NCI-H1092 treated with DMSO at 0.1 percent for 48 hours (cell line): ENCODE measurements around the gene AKR7A2.

Source experiments
- DNase-seq: peaks from one replicate; lab custom pipeline; 2025; lab: John Stamatoyannopoulos, UW

The AKR7A2 gene

GRCh38 chr1:19311931-19312781 is at the start of gene AKR7A2, which contains the start of gene SLC66A1:
AKR7A2 (minus strand) TSS chr1:19312144; CDS start chr1:19312124, 20 bp downstream.
SLC66A1 (plus strand) TSS chr1:19312326; CDS start chr1:19317678, 5,352 bp downstream.
- peak; percentile 92 for DNase-seq

DNA sequence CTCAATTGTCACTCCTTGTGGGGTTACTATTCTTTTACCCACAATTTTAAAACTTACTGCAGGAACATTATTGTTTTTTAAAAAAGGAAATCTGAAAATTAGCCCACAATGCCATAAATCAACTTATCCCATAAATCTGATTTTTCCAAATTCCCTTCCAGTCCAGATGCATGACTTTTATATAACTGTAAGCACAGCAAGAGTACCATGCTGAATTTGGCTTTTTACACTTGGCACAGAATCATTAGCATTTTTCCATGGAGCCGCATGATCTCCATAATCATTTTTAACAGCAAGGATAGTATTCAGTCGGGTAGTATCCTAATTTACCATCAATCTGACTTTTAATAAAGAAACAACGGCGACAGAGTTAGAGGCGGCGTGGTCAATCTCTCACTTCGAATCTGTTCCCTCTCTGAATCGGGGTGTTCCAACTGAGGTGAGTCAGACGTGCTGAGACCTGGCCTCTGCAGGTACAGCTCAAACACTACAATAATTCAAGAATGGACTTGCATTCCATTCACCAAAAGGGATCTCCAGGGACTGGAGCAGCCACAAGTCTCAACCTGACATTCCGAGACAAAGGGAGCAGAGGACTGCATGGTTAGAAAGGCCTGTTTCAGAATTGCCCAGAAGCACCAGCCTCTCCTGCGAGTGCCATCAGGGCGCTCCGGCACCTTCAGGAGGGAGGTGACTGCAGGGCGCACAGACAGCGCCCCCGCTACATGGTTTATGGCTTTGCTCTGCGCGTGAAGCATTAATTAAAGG is 49.1 kb upstream of the AKR7A2 start:
- no peak for DNase-seq

DNA sequence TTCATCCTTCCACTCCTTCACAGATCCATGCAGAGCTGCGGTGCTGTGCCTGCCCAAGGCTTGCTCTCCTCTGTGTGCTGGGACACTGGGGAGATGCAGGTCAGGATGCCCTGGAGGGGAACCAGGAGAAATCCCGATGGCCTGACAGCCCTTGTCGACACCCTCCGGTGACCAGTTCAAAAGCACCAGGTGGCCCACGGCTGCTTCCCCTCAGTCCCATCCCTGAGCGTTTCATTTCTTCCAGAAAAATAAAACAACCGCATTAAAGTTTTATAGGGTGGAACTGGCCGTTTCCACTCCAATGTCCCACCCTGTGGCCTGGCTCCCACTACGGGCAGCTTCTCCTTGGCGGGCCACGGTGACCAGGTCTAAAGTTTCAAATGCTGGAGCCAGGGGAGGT is 48.5 kb upstream of the AKR7A2 start:
- DNase-seq, result no peak

GRCh38 chr1:19360016-19360415 is 48.1 kb upstream of the AKR7A2 start:
- DNase-seq, result peak; percentile 68

- DNase-seq, result peak; percentile 76
Measured at GRCh38 chr1:19359357-19359756, 47.4 kb upstream of the AKR7A2 start.

GRCh38 chr1:19358710-19359109 is 46.8 kb upstream of the AKR7A2 start:
- DNase-seq, result no peak

GRCh38 chr1:19357299-19357986 is 45.5 kb upstream of the AKR7A2 start:
- DNase-seq, result no peak

- peak; percentile 97 for DNase-seq
Measured at GRCh38 chr1:19356266-19356665, 44.3 kb upstream of the AKR7A2 start.

- peak; percentile 100 for DNase-seq
Measured at GRCh38 chr1:19354531-19354981, 42.6 kb upstream of the AKR7A2 start.

GRCh38 chr1:19353596-19353995 is 41.7 kb upstream of the AKR7A2 start:
- DNase-seq, result peak; percentile 70

GRCh38 chr1:19352839-19353238 is 40.9 kb upstream of the AKR7A2 start:
- DNase-seq, result no peak

- DNase-seq, result no peak
Measured at GRCh38 chr1:19351873-19352272, 39.9 kb upstream of the AKR7A2 start.

DNA sequence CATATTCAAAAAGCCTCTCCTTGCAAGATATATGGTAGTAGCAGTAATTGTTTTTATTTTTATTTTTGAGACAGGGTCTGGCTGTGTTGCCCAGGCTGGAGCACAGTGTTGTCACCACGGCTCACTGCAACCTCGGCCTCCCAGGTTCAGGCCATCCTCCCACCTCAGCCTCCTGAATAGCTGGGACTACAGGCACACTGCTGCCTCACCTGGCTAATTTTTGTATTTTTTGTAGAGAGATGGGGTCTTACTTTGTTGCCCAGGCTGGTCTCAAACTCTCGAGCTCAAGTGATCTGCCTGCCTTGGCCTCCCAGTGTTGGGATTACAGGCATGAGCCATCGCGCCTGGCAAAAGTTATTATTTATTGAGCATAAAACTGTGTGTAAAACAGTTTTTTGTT is 38.6 kb upstream of the AKR7A2 start:
- DNase-seq, result no peak

DNA sequence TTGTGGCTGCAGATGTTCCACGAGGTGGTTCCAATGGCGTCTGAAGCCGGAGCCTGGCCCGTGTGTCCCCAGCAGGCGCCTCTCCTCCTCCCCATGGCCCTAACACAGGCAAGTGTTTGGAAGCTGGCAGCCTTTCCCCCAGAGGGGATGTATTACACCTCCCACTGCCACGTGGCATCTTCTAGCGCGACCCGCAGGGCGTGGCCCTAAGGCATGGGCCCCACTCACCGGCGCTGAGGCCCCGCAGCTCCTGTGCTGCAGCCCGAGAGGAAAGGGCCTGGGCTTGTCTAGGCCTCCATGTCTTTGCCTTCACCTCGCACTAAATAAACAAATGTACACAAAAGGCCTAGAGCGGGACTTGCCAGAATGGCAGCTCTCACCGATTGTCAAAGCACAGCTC is 38.1 kb upstream of the AKR7A2 start:
- DNase-seq, result no peak

DNA sequence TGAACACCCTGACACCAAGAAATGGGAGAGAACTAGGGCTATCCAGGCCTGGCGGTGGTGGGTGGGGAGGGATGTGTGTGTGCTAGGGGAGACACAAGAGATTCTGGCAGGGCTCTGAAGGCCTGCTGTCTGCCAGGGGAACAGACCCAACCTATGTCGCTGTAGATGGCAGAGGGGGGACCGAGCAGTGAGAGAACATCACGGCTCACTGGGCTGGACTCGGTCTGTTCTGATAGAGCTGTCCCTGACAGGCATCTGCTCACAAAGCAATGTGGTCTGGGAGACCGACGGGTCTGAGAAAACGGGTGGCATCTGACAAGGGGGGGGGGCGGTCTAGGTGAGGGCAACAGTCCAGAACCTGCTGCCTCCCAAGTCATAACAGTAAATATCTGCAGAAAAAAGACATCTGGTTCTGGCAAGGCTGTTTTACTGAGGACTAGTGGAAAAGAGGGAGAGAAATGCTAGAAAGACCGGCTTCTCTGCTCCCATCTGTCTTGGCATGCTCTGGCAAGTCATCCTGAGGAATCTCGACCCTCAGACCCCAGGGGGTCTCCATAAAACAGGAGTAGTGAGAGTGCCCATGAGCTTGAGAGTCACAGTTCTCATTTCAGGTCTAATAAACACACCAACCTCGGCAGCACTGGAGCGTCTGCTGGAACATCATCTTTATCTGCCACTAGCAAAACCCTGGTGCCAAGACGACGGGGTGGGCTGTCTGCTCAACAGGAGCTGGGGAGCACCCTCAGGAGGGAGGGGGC is 36.7 kb upstream of the AKR7A2 start:
- no peak for DNase-seq

GRCh38 chr1:19347533-19348172 is 35.7 kb upstream of the AKR7A2 start:
- DNase-seq, result no peak

DNA sequence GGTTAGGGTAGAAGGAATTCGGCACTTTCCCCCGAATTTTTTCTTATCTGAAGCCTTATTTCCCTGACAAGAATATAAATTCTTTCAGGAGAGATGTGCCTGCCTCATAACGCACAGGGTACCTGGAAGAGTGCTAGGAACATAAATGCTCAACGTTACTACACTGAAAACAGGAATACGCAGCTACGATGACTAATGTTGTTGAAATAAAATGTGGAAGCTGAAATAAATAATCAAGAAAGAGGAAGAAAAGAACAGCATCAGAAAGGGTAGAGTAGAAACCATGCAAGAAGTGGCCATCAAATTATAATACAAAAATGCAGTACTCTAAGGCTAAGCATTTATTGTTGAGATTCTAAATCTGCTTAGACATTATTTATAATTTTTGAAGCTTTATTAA is 34.1 kb upstream of the AKR7A2 start:
- DNase-seq, result no peak

DNA sequence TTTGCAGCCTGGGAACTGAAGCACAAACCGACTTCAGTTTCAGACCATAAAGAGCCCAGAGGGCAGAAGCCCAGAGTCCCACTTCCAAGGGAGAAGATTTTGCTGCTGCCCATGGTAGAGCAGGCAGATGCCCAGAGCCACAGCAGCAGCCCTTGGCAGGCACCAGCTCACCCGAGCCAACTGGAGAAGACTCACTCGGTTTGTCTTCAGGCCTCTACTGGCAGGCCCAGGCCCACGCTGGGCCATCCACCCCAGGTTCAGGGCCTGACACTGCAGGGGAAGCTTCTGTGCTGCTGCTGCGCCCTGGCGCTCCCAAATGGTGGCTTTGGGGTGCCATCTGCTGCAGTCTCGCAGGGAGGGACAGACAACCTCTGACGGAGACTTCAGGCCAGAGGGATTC is 33.4 kb upstream of the AKR7A2 start:
- DNase-seq, result no peak

DNA sequence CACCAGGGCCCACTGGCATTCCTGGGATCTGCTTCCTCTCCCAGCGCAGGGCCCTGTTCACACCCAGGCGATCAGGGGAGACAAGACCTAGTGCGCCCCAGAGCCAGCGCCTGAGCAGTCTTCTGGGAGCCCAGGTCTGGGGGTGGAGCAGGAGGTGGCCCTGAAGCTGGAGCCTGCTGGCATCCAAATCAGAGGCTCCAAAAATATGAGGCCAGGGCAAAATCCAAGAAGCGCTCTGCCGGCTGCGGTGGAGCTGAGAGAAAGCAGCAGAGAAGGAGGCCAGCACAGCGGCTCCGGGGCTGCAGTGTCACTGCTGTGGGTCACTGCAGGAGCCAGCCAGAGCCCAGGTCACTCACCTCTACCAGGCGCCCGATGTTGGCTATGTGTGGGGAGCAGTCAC is 32.9 kb upstream of the AKR7A2 start:
- DNase-seq, result no peak

GRCh38 chr1:19344372-19344810 is 32.4 kb upstream of the AKR7A2 start:
- peak; percentile 75 for DNase-seq
